Chondrocyte (in vitro differentiated cells): ENCODE measurements around the gene PEX10. TPM values are rescaled to one million over a fixed set of nuclear protein-coding genes. Genes with fewer than 3 reads are reported as not detected.

ENCODE experiments used
- DNase-seq: peaks from one replicate; pipeline ENCODE4 v3.0.0; 2021; ENCODE audit warnings: mixed read lengths, low spot score
- H3K27ac Mint-ChIP-seq: one replicate; pipeline ENCODE4 v1.8.0; 2021; ENCODE audit warnings: mild to moderate bottlenecking, moderate library complexity, mixed read lengths; ENCODE audit not compliant: unreplicated experiment
- H3K27me3 Mint-ChIP-seq: 2 replicates; pipeline ENCODE4 v1.8.0; 2021; ENCODE audit warnings: low read depth, mixed read lengths
- H3K36me3 Mint-ChIP-seq: 2 replicates; pipeline ENCODE4 v1.8.0; 2021; ENCODE audit warnings: low read depth, mixed read lengths
- H3K4me1 Mint-ChIP-seq: 2 replicates; pipeline ENCODE4 v1.8.0; 2021; ENCODE audit warnings: low read depth, mild to moderate bottlenecking, mixed read lengths
- H3K4me3 Mint-ChIP-seq: one replicate; pipeline ENCODE4 v1.8.0; 2021; ENCODE audit warnings: mild to moderate bottlenecking, moderate library complexity, mixed read lengths; ENCODE audit not compliant: unreplicated experiment
- H3K9me3 Mint-ChIP-seq: 2 replicates; pipeline ENCODE4 v1.8.0; 2021; ENCODE audit warnings: low read depth, mixed read lengths
- CTCF ChIP-seq: fragments of 200-600 bp; sonication (generic); IDR thresholded peaks from 2 replicates; pipeline ENCODE4 v1.5.0; 2021; ENCODE audit warnings: antibody characterized with exemption, mild to moderate bottlenecking, moderate library complexity
- total RNA-seq: library from RNA; stranded (reverse); gene quantifications from 3 replicates; pipeline ENCODE4 v1.2.1, GENCODE V29; 2021

The PEX10 gene
- total RNA-seq, 1 donor from 2014 or later: 23.4 TPM

- DNase-seq: peak; percentile 78
Observed at GRCh38 chr1:2408859-2409276, 3.5 kb downstream of the PEX10 start.

GRCh38 chr1:2408456-2408855, 3.9 kb downstream of the PEX10 start:
- peaks cover 6% of the 10 kb centered on the region for H3K36me3 Mint-ChIP-seq
- TF ChIP-seq CTCF: no peak
- H3K9me3 Mint-ChIP-seq: no peaks in the 10 kb centered on the region
- no peaks in the 10 kb centered on the region for H3K27me3 Mint-ChIP-seq
- H3K4me3 Mint-ChIP-seq: no peak overlapping the region
- H3K27ac Mint-ChIP-seq: no peak overlapping the region
- H3K4me1 Mint-ChIP-seq: peaks cover 38% of the 10 kb centered on the region
- peak; percentile 77 for DNase-seq

More at GRCh38 chr1:2408859-2409276, 3.5 kb downstream of the PEX10 start:
- Mint-ChIP-seq H3K4me1 (peaks cover 37% of the 10 kb centered on the region), H3K4me3 (no peak overlapping the region), H3K9me3 (no peaks in the 10 kb centered on the region), H3K36me3 (peaks cover 6% of the 10 kb centered on the region), H3K27me3 (no peaks in the 10 kb centered on the region), H3K27ac (peak overlapping the region; percentile 32)
- no peak for TF ChIP-seq CTCF

- no peak for DNase-seq
- Mint-ChIP-seq H3K4me3 (no peak overlapping the region), H3K27ac (no peak overlapping the region), H3K4me1 (peaks cover 38% of the 10 kb centered on the region), H3K27me3 (no peaks in the 10 kb centered on the region), H3K9me3 (no peaks in the 10 kb centered on the region), H3K36me3 (peaks cover 7% of the 10 kb centered on the region)
- no peak for TF ChIP-seq CTCF
Observed at GRCh38 chr1:2407991-2408275, 4.4 kb downstream of the PEX10 start.

- no peak for TF ChIP-seq CTCF
- DNase-seq: peak; percentile 85
- Mint-ChIP-seq H3K27ac (no peak overlapping the region), H3K4me1 (peaks cover 38% of the 10 kb centered on the region), H3K4me3 (no peak overlapping the region), H3K27me3 (no peaks in the 10 kb centered on the region), H3K9me3 (no peaks in the 10 kb centered on the region), H3K36me3 (peaks cover 9% of the 10 kb centered on the region)
Observed at GRCh38 chr1:2407166-2407990, 5.0 kb downstream of the PEX10 start.

- Mint-ChIP-seq H3K9me3 (no peaks in the 10 kb centered on the region), H3K4me1 (peaks cover 35% of the 10 kb centered on the region), H3K4me3 (no peak overlapping the region), H3K27ac (no peak overlapping the region), H3K36me3 (peaks cover 12% of the 10 kb centered on the region), H3K27me3 (no peaks in the 10 kb centered on the region)
- peak; percentile 53 for TF ChIP-seq CTCF
- DNase-seq: peak; percentile 92
Observed at GRCh38 chr1:2406451-2407041, 5.8 kb downstream of the PEX10 start.
